DOHH2 (cell line): Measurements from ENCODE around the gene CHCHD6.

Experiments used
- H3F3A ChIP-seq: fragments of 200-600 bp; sonication (generic), shearing (Covaris generic); 2 replicates; pipeline ENCODE4 v1.6.0; 2016; ENCODE audit warnings: antibody characterized with exemption, mild to moderate bottlenecking; ENCODE audit not compliant: control insufficient read depth, insufficient read depth
- H3K27ac ChIP-seq: fragments of 200-600 bp; sonication (generic); 2 replicates; pipeline ENCODE4 v1.5.1; 2014; ENCODE audit warnings: low read depth, mild to moderate bottlenecking, low read length, moderate library complexity
- H3K27me3 ChIP-seq: fragments of 200-600 bp; sonication (generic); 2 replicates; pipeline ENCODE4 v1.6.1; 2014; ENCODE audit warnings: mild to moderate bottlenecking, low read length, mixed read lengths; ENCODE audit not compliant: control insufficient read depth
- H3K36me3 ChIP-seq: fragments of 200-600 bp; sonication (generic); 2 replicates; pipeline ENCODE4 v1.6.1; 2014; ENCODE audit warnings: mild to moderate bottlenecking, low read length, moderate library complexity, mixed read lengths; ENCODE audit not compliant: control insufficient read depth
- H3K4me1 ChIP-seq: fragments of 200-600 bp; sonication (generic); 2 replicates; pipeline ENCODE4 v1.6.1; 2014; ENCODE audit warnings: mild to moderate bottlenecking, low read length, mixed read lengths; ENCODE audit not compliant: control insufficient read depth
- H3K4me2 ChIP-seq: fragments of 200-600 bp; sonication (generic); 2 replicates; pipeline ENCODE4 v1.6.0; 2014; ENCODE audit warnings: mild to moderate bottlenecking, low read length, moderate library complexity
- H3K4me3 ChIP-seq: fragments of 200-600 bp; sonication (generic); 2 replicates; pipeline ENCODE4 v1.5.1; 2014; ENCODE audit warnings: mild to moderate bottlenecking, low read length, mixed read lengths
- H3K79me2 ChIP-seq: fragments of 200-600 bp; sonication (generic); 2 replicates; pipeline ENCODE4 v1.6.1; 2014; ENCODE audit warnings: mild to moderate bottlenecking, low read length, mixed read lengths; ENCODE audit not compliant: control insufficient read depth
- H3K9me2 ChIP-seq: fragments of 200-600 bp; sonication (generic); replicated peaks from 2 replicates; pipeline ENCODE4 v1.6.1; 2014; ENCODE audit warnings: mild to moderate bottlenecking, low read length, mixed read lengths; ENCODE audit not compliant: control insufficient read depth
- H3K9me3 ChIP-seq: fragments of 200-600 bp; sonication (generic); 2 replicates; pipeline ENCODE4 v1.6.1; 2014; ENCODE audit warnings: antibody characterized with exemption, low read length, mixed read lengths; ENCODE audit not compliant: control insufficient read depth, insufficient read depth
- H4K20me1 ChIP-seq: fragments of 200-600 bp; sonication (generic); 2 replicates; pipeline ENCODE4 v1.6.0; 2014; ENCODE audit warnings: low read depth, mild to moderate bottlenecking, antibody characterized with exemption, low read length, moderate library complexity; ENCODE audit not compliant: control insufficient read depth, insufficient read depth
- EZH2phosphoT487 ChIP-seq: fragments of 200-600 bp; sonication (generic); IDR thresholded peaks from 2 replicates; pipeline ENCODE4 v1.6.1; 2017; ENCODE audit warnings: borderline replicate concordance, mild to moderate bottlenecking, antibody characterized with exemption, low read length, moderate library complexity, mixed read lengths
- TF ChIP-seq, protein P1 (sequence below): fragments of 200-600 bp; sonication (generic); IDR thresholded peaks from one replicate; pipeline ENCODE4 v1.5.1; 2014; ENCODE audit warnings: antibody characterized with exemption, mild to moderate bottlenecking, low read depth, low read length; ENCODE audit not compliant: poor library complexity, severe bottlenecking

Gene CHCHD6

DNA sequence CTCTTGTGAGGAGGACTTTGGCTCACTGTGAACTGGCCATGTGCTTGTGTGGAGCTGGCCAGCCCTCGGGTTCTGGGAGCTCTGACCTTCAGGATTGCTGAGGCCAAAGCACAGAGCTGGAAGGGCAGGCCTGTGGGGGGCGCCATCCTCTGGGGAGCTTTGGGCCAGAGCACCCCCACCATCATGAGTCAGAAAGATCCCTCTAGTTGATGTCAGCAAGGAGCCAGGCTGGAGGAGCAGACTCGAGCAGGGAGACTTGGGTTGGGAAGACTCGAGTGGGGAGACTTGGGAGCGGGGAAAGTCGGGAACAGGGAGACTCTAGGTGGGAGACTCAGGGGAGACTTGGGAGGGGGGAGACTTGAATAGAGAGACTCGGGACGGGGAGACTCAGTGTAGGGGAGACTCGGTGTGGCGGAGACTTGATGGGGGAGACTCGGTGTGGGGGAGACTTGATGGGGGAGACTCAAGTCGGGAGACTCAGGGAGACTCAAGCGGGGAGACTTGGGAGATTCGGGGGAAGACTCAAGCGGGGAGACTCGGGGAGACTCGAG lies 241.2 kb downstream of the CHCHD6 start:
- no peaks in the 10 kb centered on the region for H4K20me1 ChIP-seq
- no peaks in the 10 kb centered on the region for H3K79me2 ChIP-seq
- H3K27me3 ChIP-seq, result no peaks in the 10 kb centered on the region
- H3K4me3 ChIP-seq, result no peak overlapping the region
- no peaks in the 10 kb centered on the region for H3F3A ChIP-seq
- no peaks in the 10 kb centered on the region for H3K36me3 ChIP-seq
- H3K9me2 ChIP-seq, result no peaks in the 10 kb centered on the region
- no peak overlapping the region for H3K4me2 ChIP-seq
- no peaks in the 10 kb centered on the region for H3K9me3 ChIP-seq
- no peak for TF ChIP-seq EZH2phosphoT487
- TF ChIP-seq, protein P1, sequence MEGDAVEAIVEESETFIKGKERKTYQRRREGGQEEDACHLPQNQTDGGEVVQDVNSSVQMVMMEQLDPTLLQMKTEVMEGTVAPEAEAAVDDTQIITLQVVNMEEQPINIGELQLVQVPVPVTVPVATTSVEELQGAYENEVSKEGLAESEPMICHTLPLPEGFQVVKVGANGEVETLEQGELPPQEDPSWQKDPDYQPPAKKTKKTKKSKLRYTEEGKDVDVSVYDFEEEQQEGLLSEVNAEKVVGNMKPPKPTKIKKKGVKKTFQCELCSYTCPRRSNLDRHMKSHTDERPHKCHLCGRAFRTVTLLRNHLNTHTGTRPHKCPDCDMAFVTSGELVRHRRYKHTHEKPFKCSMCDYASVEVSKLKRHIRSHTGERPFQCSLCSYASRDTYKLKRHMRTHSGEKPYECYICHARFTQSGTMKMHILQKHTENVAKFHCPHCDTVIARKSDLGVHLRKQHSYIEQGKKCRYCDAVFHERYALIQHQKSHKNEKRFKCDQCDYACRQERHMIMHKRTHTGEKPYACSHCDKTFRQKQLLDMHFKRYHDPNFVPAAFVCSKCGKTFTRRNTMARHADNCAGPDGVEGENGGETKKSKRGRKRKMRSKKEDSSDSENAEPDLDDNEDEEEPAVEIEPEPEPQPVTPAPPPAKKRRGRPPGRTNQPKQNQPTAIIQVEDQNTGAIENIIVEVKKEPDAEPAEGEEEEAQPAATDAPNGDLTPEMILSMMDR, result peak; percentile 34
- no peak overlapping the region for H3K27ac ChIP-seq
- H3K4me1 ChIP-seq, result peaks cover 8% of the 10 kb centered on the region

GRCh38 chr3:126945891-126946290 lies 241.9 kb downstream of the CHCHD6 start:
- H3K27me3 ChIP-seq, result no peaks in the 10 kb centered on the region
- H3K4me2 ChIP-seq, result no peak overlapping the region
- no peaks in the 10 kb centered on the region for H3K9me2 ChIP-seq
- no peaks in the 10 kb centered on the region for H3K9me3 ChIP-seq
- no peaks in the 10 kb centered on the region for H3F3A ChIP-seq
- H4K20me1 ChIP-seq, result no peaks in the 10 kb centered on the region
- H3K27ac ChIP-seq, result no peak overlapping the region
- no peak overlapping the region for H3K4me3 ChIP-seq
- no peak for TF ChIP-seq EZH2phosphoT487
- TF ChIP-seq, protein P1, result no peak
- no peaks in the 10 kb centered on the region for H3K79me2 ChIP-seq
- no peaks in the 10 kb centered on the region for H3K36me3 ChIP-seq
- peaks cover 8% of the 10 kb centered on the region for H3K4me1 ChIP-seq

GRCh38 chr3:126946405-126946804 lies 242.4 kb downstream of the CHCHD6 start:
- Histone ChIP-seq H3K4me1 (peaks cover 8% of the 10 kb centered on the region), H3K4me3 (no peak overlapping the region), H3K27ac (no peak overlapping the region), H3K79me2 (no peaks in the 10 kb centered on the region), H3K9me2 (no peaks in the 10 kb centered on the region), H3K27me3 (no peaks in the 10 kb centered on the region), H3K4me2 (no peak overlapping the region), H4K20me1 (no peaks in the 10 kb centered on the region), H3F3A (no peaks in the 10 kb centered on the region), H3K9me3 (no peaks in the 10 kb centered on the region), H3K36me3 (no peaks in the 10 kb centered on the region)
- TF ChIP-seq, protein P1, result no peak
- no peak for TF ChIP-seq EZH2phosphoT487
